Cardiac fibroblast (primary cell): ENCODE measurements around the gene SIN3A.
A peak's percentile ranks its signal among the peaks of the same experiment; 100 is the strongest.
"Not testable (repeated sequence)": the region's sequence is repeated elsewhere in the genome, so short reads cannot be mapped to it uniquely, and the experiment has no call there.

Source experiments
- DNase-seq, 2 donors: peaks; one replicate each; pipeline versions ENCODE4 v3.0.0 to v3.0.0-alpha.2; 2010; ENCODE audit warnings: low read depth in 2 of 2
- H3K4me3 ChIP-seq, 2 donors: replicated peaks in 1 of 2; 1 replicate in 1 of 2; 2 replicates in 1 of 2; pipeline ENCODE4 v1.5.1; 2011; ENCODE audit warnings: low read depth in 2 of 2, low read length in 2 of 2, mild to moderate bottlenecking in 2 of 2, moderate library complexity in 1 of 2
- CTCF ChIP-seq: IDR thresholded peaks from one replicate; pipeline ENCODE4 v1.5.1; 2011; ENCODE audit warnings: low read depth, mild to moderate bottlenecking, low read length, inconsistent platforms

Gene SIN3A

GRCh38 chr15:75335313-75335704 lies 116.2 kb downstream of the SIN3A start:
- H3K4me3 ChIP-seq, result peak overlapping the region in 1 of 2 donors; percentile 75
- TF ChIP-seq CTCF, result no peak
- DNase-seq, result no peak

DNA sequence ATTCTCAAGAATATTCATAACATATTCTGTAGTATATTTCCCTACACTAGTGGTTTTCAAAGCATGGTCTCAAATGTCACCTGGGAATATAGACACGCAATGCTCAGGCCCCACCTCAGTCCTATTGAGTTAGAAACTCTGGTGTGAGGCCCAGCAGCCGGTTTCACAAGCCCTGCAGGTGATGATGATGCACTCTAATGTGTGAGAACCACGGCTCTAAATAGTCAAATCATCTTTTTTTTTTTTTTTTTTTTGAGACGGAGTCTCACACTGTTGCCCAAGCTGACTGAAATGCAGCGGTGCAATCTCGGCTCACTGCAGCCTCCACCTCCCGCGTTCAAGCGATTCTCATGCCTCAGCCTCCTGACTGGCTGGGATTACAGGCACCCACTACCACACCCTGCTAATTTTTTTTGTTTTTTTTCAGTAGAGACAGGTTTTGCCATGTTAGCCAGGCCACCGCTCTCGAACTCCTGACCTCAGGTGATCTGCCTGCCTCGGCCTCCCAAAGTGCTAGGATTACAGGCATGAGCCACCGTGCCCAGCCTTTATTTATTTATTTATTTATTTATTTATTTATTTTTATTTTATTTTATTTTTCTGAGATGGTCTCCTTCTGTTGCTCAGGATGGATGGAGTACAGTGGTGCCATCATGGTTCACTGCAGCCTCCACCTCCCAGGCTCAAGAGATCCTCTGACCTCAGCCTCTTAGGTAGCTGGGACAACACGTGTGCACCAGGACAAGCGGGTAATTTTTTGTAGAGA lies 117.7 kb downstream of the SIN3A start:
- not testable (repeated sequence) for DNase-seq, H3K4me3 ChIP-seq

DNA sequence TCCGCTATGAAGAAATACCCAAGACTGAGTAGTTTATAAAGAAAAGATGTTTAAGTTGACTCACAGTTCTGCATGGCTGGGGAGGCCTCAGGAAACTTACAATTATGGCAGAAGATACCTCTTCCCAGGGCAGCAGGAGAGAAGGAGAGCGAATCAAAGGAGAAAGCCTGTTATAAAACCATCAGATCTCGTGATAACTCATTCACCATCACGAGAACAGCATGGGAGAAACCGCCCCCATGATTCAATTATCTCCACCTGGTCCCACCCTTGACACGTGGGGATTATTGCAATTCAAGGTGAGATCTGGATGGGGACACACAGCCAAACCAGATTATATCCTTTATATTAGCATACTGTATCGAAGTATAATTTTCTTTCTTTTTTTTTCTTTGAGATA lies 119.4 kb downstream of the SIN3A start:
- DNase-seq, H3K4me3 ChIP-seq: not testable (repeated sequence)

- DNase-seq, result no peak
- no peak for TF ChIP-seq CTCF
- no peak overlapping the region for H3K4me3 ChIP-seq
Measured at GRCh38 chr15:75329571-75329970, 121.9 kb downstream of the SIN3A start.

GRCh38 chr15:75328493-75329314 lies 122.8 kb downstream of the SIN3A start:
- H3K4me3 ChIP-seq, result no peak overlapping the region
- no peak for DNase-seq
- TF ChIP-seq CTCF, result no peak

- no peak for DNase-seq
- no peak for TF ChIP-seq CTCF
- H3K4me3 ChIP-seq, result no peak overlapping the region
Measured at GRCh38 chr15:75327491-75327890, 124.0 kb downstream of the SIN3A start.

- DNase-seq, result no peak
- TF ChIP-seq CTCF, result no peak
- H3K4me3 ChIP-seq, result no peak overlapping the region
Measured at GRCh38 chr15:75327005-75327404, 124.5 kb downstream of the SIN3A start.
